GM15510 (cell line): ENCODE data around the gene RAB31.

Experiments
- POLR2A ChIP-seq: IDR thresholded peaks from 3 replicates; pipeline ENCODE4 v1.6.1; 2011; ENCODE audit warnings: borderline replicate concordance; ENCODE audit not compliant: insufficient read length; ENCODE audit errors: extremely low read depth

The RAB31 gene

DNA sequence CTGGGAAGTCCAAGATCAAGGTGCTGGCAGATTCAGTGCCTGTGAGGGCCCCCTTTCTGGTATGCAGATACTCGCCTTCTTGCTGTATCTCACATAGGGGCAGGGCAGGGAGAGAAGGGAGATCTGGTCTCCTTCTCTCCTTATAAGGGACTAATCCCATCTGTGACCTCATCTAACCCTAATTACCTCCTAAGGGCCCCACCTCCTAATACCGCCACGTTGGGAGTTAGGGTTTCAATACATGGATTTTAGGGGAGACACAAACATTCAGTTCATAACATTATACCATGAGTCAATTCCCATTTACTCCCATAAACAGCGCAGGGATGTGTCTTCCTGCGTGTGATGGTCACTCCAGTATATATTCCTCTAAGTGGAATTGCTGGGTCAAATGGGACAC, 103.9 kb downstream of the RAB31 start:
- no peak for TF ChIP-seq POLR2A

GRCh38 chr18:9814431-9814830, 106.3 kb downstream of the RAB31 start:
- no peak for TF ChIP-seq POLR2A

GRCh38 chr18:9817286-9817685, 109.2 kb downstream of the RAB31 start:
- TF ChIP-seq POLR2A = no peak

DNA sequence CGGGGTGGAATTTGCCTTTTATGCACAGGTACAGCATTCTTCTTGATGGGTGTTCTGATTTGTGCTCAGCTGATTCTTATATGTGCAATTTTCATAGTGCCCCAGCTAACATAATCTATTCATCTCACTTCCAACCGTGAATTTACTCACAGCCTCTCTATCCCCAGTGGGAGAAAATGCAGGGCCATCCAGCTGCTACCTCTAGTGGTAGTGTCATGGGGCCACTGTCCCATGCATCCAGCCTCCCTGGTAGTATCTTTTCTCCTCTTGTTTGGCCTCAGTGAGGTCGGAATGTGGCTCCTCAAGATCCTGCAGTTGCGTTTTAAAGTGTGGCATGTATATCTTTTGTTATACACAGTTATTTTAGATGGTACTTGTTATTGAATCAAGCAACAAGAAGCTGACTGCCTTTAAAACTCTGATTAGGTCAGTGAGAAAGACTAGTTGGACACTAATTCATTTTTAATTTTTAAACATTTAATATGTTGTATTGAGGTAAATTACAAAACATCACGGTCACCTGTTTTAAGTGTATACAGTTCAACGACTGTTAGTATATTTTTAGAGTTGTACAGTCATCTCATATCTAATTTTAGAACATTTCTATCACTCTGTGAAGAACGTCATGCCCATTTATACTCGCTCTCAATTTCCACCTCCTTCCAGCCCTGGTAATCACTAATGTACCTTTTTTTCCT, 109.8 kb downstream of the RAB31 start:
- no peak for TF ChIP-seq POLR2A

- TF ChIP-seq POLR2A = no peak
Observed at GRCh38 chr18:9818423-9818734, 110.3 kb downstream of the RAB31 start.

GRCh38 chr18:9820127-9820526, 112.0 kb downstream of the RAB31 start:
- TF ChIP-seq POLR2A = no peak

DNA sequence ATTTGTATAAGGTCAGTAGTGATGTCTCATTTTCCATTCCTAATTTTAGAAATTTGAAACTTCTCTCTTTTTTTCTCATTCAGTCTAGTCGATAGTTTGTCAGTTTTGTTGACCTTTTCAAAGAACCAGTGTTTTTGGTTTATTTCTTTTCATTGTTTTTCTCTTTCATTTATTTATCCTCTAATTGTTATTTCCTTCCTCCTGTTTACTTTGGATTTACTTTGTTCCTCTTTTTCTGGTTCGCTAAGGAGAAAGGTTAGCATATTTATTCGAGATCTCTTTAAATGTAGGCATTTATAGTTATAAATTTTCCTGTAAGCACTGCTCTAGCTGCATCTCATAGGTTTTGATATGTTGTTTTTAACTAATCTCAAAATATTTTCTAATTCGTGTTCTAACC, 112.6 kb downstream of the RAB31 start:
- no peak for TF ChIP-seq POLR2A

DNA sequence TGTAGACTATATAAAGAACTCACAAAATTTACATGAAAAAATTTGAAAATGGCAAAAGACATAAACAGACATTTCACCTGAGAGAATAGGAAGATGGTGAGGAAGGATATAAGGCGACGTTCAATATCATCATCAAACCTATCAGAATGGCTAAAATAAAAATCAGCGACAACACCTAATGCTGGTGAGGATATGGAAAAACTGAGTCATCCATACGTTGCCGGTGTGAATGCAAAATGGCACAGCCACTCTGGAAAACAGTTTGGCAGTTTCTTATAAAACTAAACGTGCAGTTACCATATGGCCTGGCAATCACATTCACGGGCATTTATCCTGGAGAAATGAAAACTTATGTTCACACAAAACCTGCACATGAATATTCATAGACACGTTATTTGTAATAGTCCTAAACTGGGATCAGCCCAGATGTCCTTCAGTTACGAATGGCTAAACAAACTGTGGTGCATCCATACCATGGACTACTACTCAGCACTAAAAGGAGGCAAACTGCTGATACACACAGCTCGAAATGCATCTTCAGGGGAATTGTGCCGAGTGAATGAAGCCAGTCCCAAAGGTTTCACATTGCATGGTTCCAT, 114.6 kb downstream of the RAB31 start:
- no peak for TF ChIP-seq POLR2A

DNA sequence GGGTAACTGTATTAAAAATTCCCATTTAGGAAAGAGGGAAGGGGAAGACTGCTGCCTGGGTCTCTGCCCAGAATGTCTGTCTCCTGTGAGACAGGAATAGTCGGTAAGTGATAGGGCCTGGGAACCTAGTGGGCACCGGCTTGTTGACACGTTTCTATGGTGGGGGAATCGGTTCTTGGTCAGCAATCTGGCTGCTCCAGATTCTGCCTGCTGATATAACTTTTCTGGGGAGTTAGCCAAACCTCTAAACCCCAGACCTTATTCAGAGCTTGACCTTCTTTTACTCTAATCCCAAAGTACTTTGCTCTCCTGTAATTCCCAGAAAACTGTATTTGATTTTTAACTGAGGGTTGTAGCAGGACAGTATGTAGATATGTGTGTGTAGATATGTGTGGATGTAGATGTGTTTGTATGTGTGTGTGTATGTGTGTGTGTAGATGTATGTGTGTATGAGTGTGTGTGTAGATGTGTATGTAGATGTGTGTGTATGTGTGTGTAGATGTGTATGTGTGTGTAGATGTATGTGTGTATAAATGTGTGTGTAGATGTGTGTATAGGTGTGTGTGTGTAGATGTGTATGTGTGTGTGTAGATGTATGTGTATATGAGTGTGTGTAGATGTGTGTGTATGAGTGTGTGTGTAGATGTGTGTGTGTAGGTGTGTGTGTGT, 115.8 kb downstream of the RAB31 start:
- TF ChIP-seq POLR2A = no peak

GRCh38 chr18:9824474-9824832, 116.4 kb downstream of the RAB31 start:
- TF ChIP-seq POLR2A = no peak

DNA sequence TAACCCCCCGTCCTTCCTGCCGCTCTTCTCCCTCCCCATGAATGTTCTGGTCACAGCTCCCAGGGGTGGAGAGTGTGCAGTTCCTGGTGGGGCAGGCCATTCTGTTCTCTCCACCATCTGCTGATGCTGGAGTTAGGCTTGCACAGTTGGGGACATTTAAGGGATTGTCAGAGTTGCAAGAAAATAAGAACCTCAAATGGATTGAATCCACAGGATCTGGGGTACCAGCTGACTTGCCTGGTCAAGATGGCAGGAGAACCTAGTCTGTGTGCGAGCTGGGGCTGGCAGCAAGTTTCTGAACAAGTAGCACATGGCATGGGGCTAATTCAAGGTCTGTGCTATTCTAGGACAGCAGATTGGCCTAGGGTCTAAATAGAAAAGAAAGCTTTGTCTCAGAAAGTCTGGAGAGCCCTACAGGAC, 116.9 kb downstream of the RAB31 start:
- no peak for TF ChIP-seq POLR2A

GRCh38 chr18:9825571-9826073, 117.5 kb downstream of the RAB31 start:
- no peak for TF ChIP-seq POLR2A

- no peak for TF ChIP-seq POLR2A
Observed at GRCh38 chr18:9826685-9827084, 118.6 kb downstream of the RAB31 start.

GRCh38 chr18:9827211-9827792, 119.2 kb downstream of the RAB31 start:
- no peak for TF ChIP-seq POLR2A

- TF ChIP-seq POLR2A = no peak
Observed at GRCh38 chr18:9827793-9828505, 119.8 kb downstream of the RAB31 start.

DNA sequence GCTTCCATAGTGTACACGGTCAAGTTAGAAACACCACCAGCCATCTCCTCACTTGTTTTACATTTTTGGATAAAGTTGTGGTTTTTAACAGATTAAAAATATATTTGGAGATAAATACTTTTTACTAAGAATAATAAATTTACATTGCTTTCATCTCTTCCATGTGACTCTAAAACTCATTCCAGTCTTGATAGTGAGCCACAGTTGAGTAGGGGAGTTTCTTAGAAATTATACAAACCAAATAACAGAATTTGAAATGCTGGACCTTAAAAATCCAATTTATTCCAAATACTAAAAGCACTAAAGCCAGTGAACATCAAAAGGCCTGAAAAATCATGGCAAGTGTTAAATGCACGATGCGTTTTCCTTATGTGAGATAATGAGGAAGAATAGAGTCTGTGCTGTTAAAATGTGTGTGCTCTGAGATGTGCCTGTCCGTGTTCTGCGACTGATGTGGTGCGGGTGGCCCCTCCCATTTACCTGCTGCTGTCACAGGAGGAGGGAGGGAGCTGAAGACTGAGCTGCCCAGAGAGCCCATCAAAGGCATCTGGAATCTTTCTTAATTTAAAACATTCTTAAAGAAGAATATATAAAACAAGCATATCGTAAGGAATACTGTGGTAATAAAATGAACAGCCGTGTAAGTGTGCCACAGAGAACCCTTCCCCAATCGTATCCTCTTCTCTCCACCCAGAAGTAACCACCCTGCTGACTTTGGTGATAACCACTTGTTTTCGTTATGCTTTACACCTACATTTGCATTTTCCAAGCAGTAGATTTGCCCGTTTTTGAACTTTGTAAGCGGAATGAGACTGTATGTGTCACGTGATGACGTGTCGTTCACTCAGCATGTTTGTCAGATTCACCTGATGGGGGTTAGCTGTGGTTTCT, 120.7 kb downstream of the RAB31 start:
- TF ChIP-seq POLR2A = no peak
